GM12878 (cell line): ENCODE measurements around the gene LARP1B. TPM values are rescaled to one million over a fixed set of nuclear protein-coding genes. Genes with fewer than 3 reads are reported as not detected.
"Not testable (repeated sequence)": the region's sequence is repeated elsewhere in the genome, so short reads cannot be mapped to it uniquely, and the experiment has no call there.

ENCODE experiments used
- ATAC-seq: fragments of 200-7000 bp; cut with Tn5 transposase; 3 replicates; pipeline ENCODE4 v1.9.1; 2020; ENCODE audit warnings: mild to moderate bottlenecking, moderate library complexity
- BruUV-seq: library from RNA; stranded (reverse); fragments of 400-500 nt; replicated peaks from 2 replicates; lab custom pipeline; 2021; lab: Mats Ljungman, UMichigan
- CTCF ChIA-PET: fragments of 300-600 bp; sonication (Branson Sonifier 250); formaldehyde crosslinking; extraction: SDS; loops from one replicate; lab custom pipeline; 2021; ENCODE audit warnings: inconsistent platforms; lab: Yijun Ruan, JAX
- POLR2A ChIA-PET: fragments of 350-600 bp; formaldehyde crosslinking; extraction: SDS; loops from one replicate; lab custom pipeline; 2021; ENCODE audit warnings: inconsistent platforms; lab: Charles Lee
- RAD21 ChIA-PET: fragments of 300-600 bp; sonication (Branson Sonifier 250); formaldehyde crosslinking; loops from one replicate; lab custom pipeline; 2023; ENCODE audit warnings: antibody characterized with exemption; ENCODE audit not compliant: unreplicated experiment; lab: Charles Lee
- SMC1A ChIA-PET: fragments of 300-600 bp; sonication (Branson Sonifier 250); formaldehyde crosslinking; loops from one replicate; lab custom pipeline; 2023; ENCODE audit not compliant: unreplicated experiment, uncharacterized antibody; lab: Charles Lee
- DNase-seq: peaks from one replicate; pipeline ENCODE4 v3.0.0-alpha.2; 2011; ENCODE audit warnings: low read depth, low spot score
- FAIRE-seq: peaks from 3 replicates; lab custom pipeline; 2011; peaks lifted over from hg19 to GRCh38; lab: Jason Lieb, UNC
- H2AFZ ChIP-seq: 2 replicates; pipeline ENCODE4 v1.6.0; 2011; ENCODE audit warnings: low read depth, low read length, control low read depth; ENCODE audit not compliant: control insufficient read depth
- H3K27ac ChIP-seq: 2 replicates; pipeline ENCODE4 v1.5.1; 2011; ENCODE audit warnings: control low read depth; ENCODE audit not compliant: control insufficient read depth, insufficient read depth
- H3K27me3 ChIP-seq, 2 experiments: replicated peaks in 1 of 2; 2 replicates each; pipeline versions ENCODE4 v1.6.0 to v1.6.1; 2011; ENCODE audit warnings: low read length in 1 of 2; ENCODE audit not compliant: control insufficient read depth in 2 of 2, insufficient read depth in 2 of 2
- H3K36me3 ChIP-seq, 2 experiments: 2 replicates each; pipeline ENCODE4 v1.5.1; 2011; ENCODE audit warnings: low read length in 1 of 2; ENCODE audit not compliant: control insufficient read depth in 2 of 2, insufficient read depth in 2 of 2
- H3K4me1 ChIP-seq: 2 replicates; pipeline ENCODE4 v1.6.1; 2011; ENCODE audit warnings: mild to moderate bottlenecking, low read length, moderate library complexity, mixed read lengths; ENCODE audit not compliant: control insufficient read depth, insufficient read depth
- H3K4me2 ChIP-seq: 2 replicates; pipeline ENCODE4 v1.6.0; 2011; ENCODE audit warnings: control low read depth; ENCODE audit not compliant: control insufficient read depth, insufficient read depth
- H3K4me3 ChIP-seq: fragments of 200-600 bp; sonication (generic); 2 replicates; pipeline ENCODE4 v1.5.1; 2016
- H3K79me2 ChIP-seq: 2 replicates; pipeline ENCODE4 v1.6.0; 2011; ENCODE audit warnings: low read length; ENCODE audit not compliant: control insufficient read depth, insufficient read depth
- H3K9ac ChIP-seq: 2 replicates; pipeline ENCODE4 v1.8.0; 2011; ENCODE audit warnings: low read length, control low read depth, mixed read lengths; ENCODE audit not compliant: control insufficient read depth, insufficient read depth
- H3K9me3 ChIP-seq: replicated peaks from 3 replicates; pipeline ENCODE4 v1.5.1; 2011; ENCODE audit warnings: mild to moderate bottlenecking, low read length; ENCODE audit not compliant: control insufficient read depth, insufficient read depth
- H4K20me1 ChIP-seq: 2 replicates; pipeline ENCODE4 v1.6.0; 2011; ENCODE audit not compliant: control insufficient read depth, insufficient read depth
- PAX8 ChIP-seq: fragments of 450-650 bp; IDR thresholded peaks from 2 replicates; pipeline ENCODE4 v1.6.1; 2017; ENCODE audit warnings: mild to moderate bottlenecking, moderate library complexity
- POLR2AphosphoS5 ChIP-seq: IDR thresholded peaks from 2 replicates; pipeline ENCODE4 v1.6.1; 2011; ENCODE audit warnings: mild to moderate bottlenecking, low read length, inconsistent platforms
- WGBS: methylation state at CpG from one replicate; pipeline ENCODE4 v1.1.6; 2016; ENCODE audit warnings: low lambda C conversion rate; ENCODE audit not compliant: insufficient replicate concordance, insufficient coverage; ENCODE audit errors: missing lambda C conversion rate; 5-methylcytosine and 5-hydroxymethylcytosine counted together
- in situ Hi-C: fragments of 300-500 bp; cut with MboI; formaldehyde crosslinking; loops from 9 replicates; pipeline ENCODE4 v1.14.3; 2018; ENCODE audit warnings: mixed read lengths
- intact Hi-C: fragments of 100-400 bp; cut with micrococcal nuclease; formaldehyde crosslinking; loops from one replicate; pipeline ENCODE4 v1.14.2; 2022; ENCODE audit not compliant: unreplicated experiment
- polyA plus RNA-seq, 11 experiments: library from polyadenylated mRNA; depleted of rRNA in 4 of 11; unstranded in 6 of 11; stranded (reverse) in 5 of 11; fragments of >200 nt; fragmentation: Nextera tagmentation in 4 of 11; fragmentation: Illumina TruSeq in 1 of 11; extraction: Ambion mirVana in 4 of 11; extraction: Trizol in 1 of 11; gene quantifications; 1 replicate in 1 of 11; 2 replicates in 10 of 11; pipeline versions ENCODE4 v1.2.1 to v1.2.3, GENCODE V29; 2011 to 2016; ENCODE audit warnings: inconsistent platforms in 2 of 11, missing spikeins in 2 of 11, low read depth in 1 of 11
- total RNA-seq, 4 experiments: library from RNA; depleted of rRNA in 3 of 4; stranded (reverse); fragments of >200 nt in 3 of 4; fragmentation: Illumina TruSeq in 1 of 4; extraction: Trizol in 1 of 4; gene quantifications; 2 replicates each; pipeline versions ENCODE4 v1.2.1 to v1.2.3, GENCODE V29; 2013 to 2021

Gene LARP1B
- total and polyA plus RNA-seq, 10 of the 15 experiments (the other 5 are each of a cell fraction or from before 2014, with no cell fraction given), result 9.2 to 30.9 (median 14.7) TPM

GRCh38 chr4:128076464-128076863, 15.4 kb downstream of the LARP1B start:
- H4K20me1 ChIP-seq, result no peaks in the 10 kb centered on the region
- no peak for TF ChIP-seq PAX8
- no peak for TF ChIP-seq POLR2AphosphoS5
- TF ChIP-seq, all 136 proteins: peak for 0
- H3K79me2 ChIP-seq, result no peaks in the 10 kb centered on the region; the same call in none of the 2 replicates
- in situ Hi-C loops, result no loop called here
- H3K36me3 ChIP-seq, result peaks cover 0 to 11% of the 10 kb centered on the region in 2 experiments; a peak in 2 of 4 replicates
- H3K4me3 ChIP-seq, result no peak overlapping the region
- intact Hi-C loops, result no loop called here
- DNase-seq (no peak), FAIRE-seq (no peak), ATAC-seq (no peak)
- H3K27me3 ChIP-seq, result no peaks in the 10 kb centered on the region
- BruUV-seq, result no TSS peak
- H3K4me2 ChIP-seq, result no peak overlapping the region
- WGBS, result 81% methylated on average over 4 of the region's 4 CpGs
- ChIA-PET SMC1A (no interaction called here), RAD21 (no interaction called here), POLR2A (interaction anchor here (0.9 kb wide), 1 partner anchor 8 kb away, joined by 6 read pairs; no protein-coding TSS in a partner anchor), CTCF (no interaction called here)
- no peak overlapping the region for H2AFZ ChIP-seq
- H3K27ac ChIP-seq, result no peak overlapping the region
- no peaks in the 10 kb centered on the region for H3K4me1 ChIP-seq
- H3K9ac ChIP-seq, result no peak overlapping the region
- no peaks in the 10 kb centered on the region for H3K9me3 ChIP-seq

GRCh38 chr4:128095293-128095692, 34.2 kb downstream of the LARP1B start:
- H3K36me3 ChIP-seq, CTCF ChIA-PET, ATAC-seq, BruUV-seq, intact Hi-C loops, SMC1A ChIA-PET, FAIRE-seq, H3K4me1 ChIP-seq, in situ Hi-C loops, H3K27ac ChIP-seq, H3K79me2 ChIP-seq, H2AFZ ChIP-seq, H3K27me3 ChIP-seq, H3K4me2 ChIP-seq, H3K4me3 ChIP-seq, H4K20me1 ChIP-seq, H3K9me3 ChIP-seq, RAD21 ChIA-PET, DNase-seq, H3K9ac ChIP-seq: not testable (repeated sequence)
- POLR2A ChIA-PET, result interaction anchor here (0.7 kb wide), 1 partner anchor 353 kb away, joined by 3 read pairs; no protein-coding TSS in a partner anchor
- 96% methylated on average over 6 of the region's 6 CpGs for WGBS
